ENCODE measurements around the gene CTXND1. TPM values are rescaled to one million over a fixed set of nuclear protein-coding genes. Genes with fewer than 3 reads are reported as not detected.

Gene CTXND1
- total RNA-seq, 3 donors from 2014 or later = 0.09 to 0.70 (median 0.19) TPM

DNA sequence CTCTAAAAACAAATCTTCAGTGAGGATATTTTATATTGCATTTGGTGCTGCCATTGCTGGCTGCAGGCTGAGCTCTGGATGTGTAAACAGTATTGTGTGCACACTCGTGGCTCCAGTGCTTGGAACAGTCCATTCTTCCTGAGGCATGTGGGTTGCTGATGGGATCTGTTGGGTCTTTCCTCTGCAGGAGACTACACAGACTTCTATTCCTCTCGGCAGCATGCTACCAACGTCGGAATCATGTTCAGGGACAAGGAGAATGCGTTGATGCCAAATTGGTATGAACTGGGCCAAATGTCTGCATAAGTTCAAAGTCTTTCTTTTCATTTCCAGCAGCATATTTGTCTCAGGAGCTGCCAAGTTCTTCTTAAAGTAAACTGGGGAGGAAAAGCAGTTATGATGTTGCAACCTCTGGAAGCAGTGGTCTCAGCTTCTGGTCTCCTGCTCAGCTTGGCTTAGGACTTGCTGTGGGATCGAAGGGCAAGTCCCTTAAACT, 89.9 kb downstream of the CTXND1 start:
- Histone ChIP-seq H3K36me3 (ENCODE audit: low read depth) (no peaks in the 10 kb centered on the region), H3K4me1 (ENCODE audit: low read depth) (no peaks in the 10 kb centered on the region), H3K9me3 (no peaks in the 10 kb centered on the region), H3K4me3 (no peak overlapping the region)
- DNase-seq = no peak
- TF ChIP-seq, protein P1, sequence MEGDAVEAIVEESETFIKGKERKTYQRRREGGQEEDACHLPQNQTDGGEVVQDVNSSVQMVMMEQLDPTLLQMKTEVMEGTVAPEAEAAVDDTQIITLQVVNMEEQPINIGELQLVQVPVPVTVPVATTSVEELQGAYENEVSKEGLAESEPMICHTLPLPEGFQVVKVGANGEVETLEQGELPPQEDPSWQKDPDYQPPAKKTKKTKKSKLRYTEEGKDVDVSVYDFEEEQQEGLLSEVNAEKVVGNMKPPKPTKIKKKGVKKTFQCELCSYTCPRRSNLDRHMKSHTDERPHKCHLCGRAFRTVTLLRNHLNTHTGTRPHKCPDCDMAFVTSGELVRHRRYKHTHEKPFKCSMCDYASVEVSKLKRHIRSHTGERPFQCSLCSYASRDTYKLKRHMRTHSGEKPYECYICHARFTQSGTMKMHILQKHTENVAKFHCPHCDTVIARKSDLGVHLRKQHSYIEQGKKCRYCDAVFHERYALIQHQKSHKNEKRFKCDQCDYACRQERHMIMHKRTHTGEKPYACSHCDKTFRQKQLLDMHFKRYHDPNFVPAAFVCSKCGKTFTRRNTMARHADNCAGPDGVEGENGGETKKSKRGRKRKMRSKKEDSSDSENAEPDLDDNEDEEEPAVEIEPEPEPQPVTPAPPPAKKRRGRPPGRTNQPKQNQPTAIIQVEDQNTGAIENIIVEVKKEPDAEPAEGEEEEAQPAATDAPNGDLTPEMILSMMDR (IDR thresholded peaks at IDR 0.05) = no peak
- no peak for ATAC-seq
- intact Hi-C loops (cut with DNase I, micrococcal nuclease) = no loop called here

DNA sequence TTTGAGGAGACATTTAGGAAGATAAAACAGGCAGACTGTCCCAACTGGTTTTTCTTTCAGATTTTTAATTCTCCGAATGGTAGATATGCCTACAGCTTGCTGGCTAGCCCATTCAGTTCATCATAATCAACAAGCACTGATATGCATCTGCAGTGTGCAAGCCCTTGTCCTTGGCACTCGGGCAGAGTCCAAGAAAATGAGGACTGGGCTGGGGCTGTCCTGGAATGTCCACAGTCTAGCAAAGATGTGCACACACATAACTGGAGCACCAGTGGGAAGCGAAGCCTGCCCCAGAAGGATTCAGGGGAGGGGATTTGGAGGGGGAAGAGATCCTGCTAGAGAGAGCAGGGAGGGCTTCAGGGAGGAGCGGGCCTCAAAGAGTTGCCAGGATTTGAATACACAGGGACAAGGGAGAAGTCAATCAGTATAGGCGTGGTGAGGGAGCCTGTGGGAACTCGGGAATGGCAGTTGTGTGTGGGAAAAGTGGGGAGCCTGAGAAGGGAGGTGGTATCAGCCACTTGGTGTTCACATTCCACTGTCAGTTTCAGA, 90.5 kb downstream of the CTXND1 start:
- TF ChIP-seq, protein P1 (IDR thresholded peaks at IDR 0.05) = no peak
- DNase-seq (no peak), ATAC-seq (no peak)
- no peaks in the 10 kb centered on the region for H3K9me3 ChIP-seq
- no peaks in the 10 kb centered on the region for H3K36me3 ChIP-seq (ENCODE audit: low read depth)
- no peaks in the 10 kb centered on the region for H3K4me1 ChIP-seq (ENCODE audit: low read depth)
- H3K4me3 ChIP-seq = no peak overlapping the region
- intact Hi-C loops (cut with DNase I, micrococcal nuclease) = no loop called here

DNA sequence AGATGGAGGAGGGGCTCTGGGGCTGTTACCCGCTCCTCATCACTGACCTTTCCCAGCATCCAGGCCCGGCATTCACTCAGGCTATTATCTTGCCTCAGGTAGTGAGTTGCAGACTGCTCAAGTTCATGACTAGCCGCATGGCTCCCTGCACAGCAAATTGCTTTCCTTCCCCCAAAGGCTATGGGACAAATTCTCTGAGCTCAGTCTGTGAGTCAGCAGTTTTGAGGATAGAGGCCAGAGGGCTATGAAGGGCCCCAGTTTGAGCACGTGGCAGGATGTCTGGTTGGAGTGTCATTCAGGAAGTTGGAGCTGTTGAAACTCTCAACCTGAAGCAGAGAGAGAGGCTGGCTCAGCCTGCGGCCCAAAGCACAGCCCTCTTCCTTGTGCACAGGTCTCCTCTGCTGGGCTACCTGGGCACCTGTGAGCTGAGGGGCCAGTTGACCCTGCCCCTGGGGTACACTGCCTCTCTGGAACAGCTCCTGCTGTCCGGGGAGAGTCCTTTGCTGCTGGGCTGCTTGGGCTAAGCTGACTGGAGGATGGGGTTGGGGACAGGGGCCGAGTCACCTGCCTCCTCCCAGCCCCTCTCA, 91.3 kb downstream of the CTXND1 start:
- H3K9me3 ChIP-seq = no peaks in the 10 kb centered on the region
- no peaks in the 10 kb centered on the region for H3K4me1 ChIP-seq (ENCODE audit: low read depth)
- ATAC-seq (peak; percentile 81), DNase-seq (peak in 2 of 3 donors; percentile 35 to 70)
- no peaks in the 10 kb centered on the region for H3K36me3 ChIP-seq (ENCODE audit: low read depth)
- intact Hi-C loops (cut with DNase I, micrococcal nuclease) = no loop called here
- TF ChIP-seq, protein P1 (IDR thresholded peaks at IDR 0.05) = no peak
- H3K4me3 ChIP-seq = no peak overlapping the region

DNA sequence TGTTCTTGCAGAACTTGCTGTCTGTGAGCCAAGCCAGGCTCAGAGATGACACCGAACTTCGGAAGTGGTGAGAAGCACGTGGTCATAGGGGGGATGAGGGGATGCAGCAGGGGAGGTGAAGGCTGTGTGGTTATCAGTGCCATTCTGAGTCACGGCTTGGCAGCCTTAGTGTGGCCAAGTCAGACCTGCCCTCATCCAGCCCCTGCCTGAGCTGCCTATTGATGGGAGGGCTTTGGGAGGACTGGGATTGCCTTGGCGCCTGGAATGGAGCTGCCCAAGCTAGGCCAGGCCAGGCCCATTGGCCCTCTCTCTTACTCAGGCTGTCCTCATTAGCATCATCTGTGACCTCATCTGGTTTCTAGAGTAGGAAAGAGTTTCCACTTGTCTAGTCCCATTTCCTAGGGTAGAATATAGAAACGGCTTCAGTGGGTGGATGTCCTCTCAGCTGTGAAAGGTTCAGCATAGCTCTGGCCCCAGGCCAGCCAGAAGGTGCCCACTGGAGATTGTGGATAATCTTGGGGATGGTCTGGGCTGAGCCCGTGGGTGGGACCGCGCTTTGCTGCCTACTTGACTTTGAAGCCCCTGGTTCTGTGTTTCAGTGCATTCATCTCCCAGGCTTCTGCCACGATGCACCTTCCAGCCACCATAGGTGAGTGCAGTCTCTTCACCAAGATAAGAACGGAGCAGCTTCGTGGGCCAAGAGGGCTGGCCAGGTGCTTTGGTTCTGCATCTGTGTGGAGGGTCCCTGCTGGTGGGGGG, 92.0 kb downstream of the CTXND1 start:
- no peaks in the 10 kb centered on the region for H3K4me1 ChIP-seq (ENCODE audit: low read depth)
- no peaks in the 10 kb centered on the region for H3K9me3 ChIP-seq
- H3K36me3 ChIP-seq (ENCODE audit: low read depth) = no peaks in the 10 kb centered on the region
- no peak overlapping the region for H3K4me3 ChIP-seq
- ATAC-seq (peak; percentile 23), DNase-seq (no peak)
- intact Hi-C loops (cut with DNase I, micrococcal nuclease) = no loop called here
- TF ChIP-seq, protein P1 (IDR thresholded peaks at IDR 0.05) = no peak

DNA sequence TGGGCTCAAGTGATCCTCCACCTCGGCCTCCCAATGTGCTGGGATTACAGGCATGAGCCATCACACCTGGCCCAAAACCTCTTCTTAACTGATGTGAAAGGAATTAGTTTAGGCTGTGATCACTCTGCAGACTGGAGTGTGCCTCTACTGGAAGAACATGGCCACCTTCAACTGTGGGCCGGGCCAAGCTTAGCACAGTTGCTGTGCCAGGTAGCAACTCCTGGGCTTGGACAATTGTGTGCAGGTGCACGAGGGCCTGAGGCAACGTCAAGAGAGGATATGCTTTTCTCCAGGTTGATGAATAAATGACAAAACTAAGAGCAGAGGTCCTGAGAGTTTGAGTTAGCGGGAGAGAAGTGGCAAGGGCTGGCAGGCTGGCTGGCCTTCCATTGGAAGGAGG, 92.7 kb downstream of the CTXND1 start:
- TF ChIP-seq, protein P1 (IDR thresholded peaks at IDR 0.05) = no peak
- no peaks in the 10 kb centered on the region for H3K9me3 ChIP-seq
- no peak for ATAC-seq
- DNase-seq = no peak
- intact Hi-C loops (cut with DNase I, micrococcal nuclease) = no loop called here
- H3K4me1 ChIP-seq (ENCODE audit: low read depth) = no peaks in the 10 kb centered on the region
- H3K36me3 ChIP-seq (ENCODE audit: low read depth) = no peaks in the 10 kb centered on the region
- H3K4me3 ChIP-seq = no peak overlapping the region
